HL-60/S4 (cell line): ENCODE results near the gene STOML2.
"Not testable (repeated sequence)": the region's sequence is repeated elsewhere in the genome, so short reads cannot be mapped to it uniquely, and the experiment has no call there.

ENCODE experiments used
- in situ Hi-C: fragments of 300-500 bp; cut with MboI; formaldehyde crosslinking; loops from 2 replicates; pipeline ENCODE4 v1.14.3; 2022; ENCODE audit warnings: low sequenced_read_pairs

Gene STOML2

GRCh38 chr9:35102769-35103659 lies at the start of gene STOML2:
Gene STOML2 (minus strand): TSS chr9:35103131. CDS start chr9:35103094, 37 bp downstream.
- in situ Hi-C loops = no loop called here

GRCh38 chr9:35147941-35148563 lies 45.1 kb upstream of the STOML2 start:
- in situ Hi-C loops = not testable (repeated sequence)

- in situ Hi-C loops = no loop called here
Observed at GRCh38 chr9:35142037-35142436, 39.1 kb upstream of the STOML2 start.

GRCh38 chr9:35140093-35140492 lies 37.2 kb upstream of the STOML2 start:
- in situ Hi-C loops = no loop called here

GRCh38 chr9:35136866-35137265 lies 33.9 kb upstream of the STOML2 start:
- in situ Hi-C loops = no loop called here

- in situ Hi-C loops = no loop called here
Observed at GRCh38 chr9:35135988-35136387, 33.1 kb upstream of the STOML2 start.

GRCh38 chr9:35134920-35135319 lies 32.0 kb upstream of the STOML2 start:
- in situ Hi-C loops = no loop called here

- in situ Hi-C loops = no loop called here
Observed at GRCh38 chr9:35116898-35117551, 14.1 kb upstream of the STOML2 start.

- in situ Hi-C loops = no loop called here
Observed at GRCh38 chr9:35116539-35116897, 13.6 kb upstream of the STOML2 start.

GRCh38 chr9:35115680-35116538 lies 13.0 kb upstream of the STOML2 start, which contains the start of gene ATOSB:
Gene ATOSB (minus strand): TSS chr9:35115862. CDS start chr9:35108274, 7,588 bp downstream.
- in situ Hi-C loops = no loop called here

GRCh38 chr9:35114840-35115628 lies 12.1 kb upstream of the STOML2 start:
- in situ Hi-C loops = no loop called here

GRCh38 chr9:35114113-35114839 lies 11.3 kb upstream of the STOML2 start:
- in situ Hi-C loops = no loop called here

- in situ Hi-C loops = no loop called here
Observed at GRCh38 chr9:35112257-35113020, 9.5 kb upstream of the STOML2 start.

- in situ Hi-C loops = no loop called here
Observed at GRCh38 chr9:35111001-35111933, 8.3 kb upstream of the STOML2 start.

GRCh38 chr9:35110327-35110761 lies 7.4 kb upstream of the STOML2 start:
- in situ Hi-C loops = no loop called here

GRCh38 chr9:35108946-35109575 lies 6.1 kb upstream of the STOML2 start:
- in situ Hi-C loops = no loop called here

GRCh38 chr9:35108461-35108860 lies 5.5 kb upstream of the STOML2 start:
- in situ Hi-C loops = no loop called here
